GM23338 (cell line): ENCODE results near the gene SLC9A1. TPM values are rescaled to one million over a fixed set of nuclear protein-coding genes. Genes with fewer than 3 reads are reported as not detected.

ENCODE experiments used
- ATAC-seq: fragments of 200-7000 bp; cut with Tn5 transposase; 3 replicates; pipeline ENCODE4 v1.9.1; 2020
- DNase-seq: peaks from one replicate; pipeline ENCODE4 v3.0.0-alpha.2; 2015; ENCODE audit warnings: low spot score
- H2AFZ ChIP-seq: fragments of 200-600 bp; sonication (generic); 2 replicates; pipeline ENCODE4 v1.8.0; 2016; ENCODE audit warnings: antibody characterized with exemption, mild to moderate bottlenecking, moderate library complexity
- H3F3A ChIP-seq: fragments of 200-600 bp; sonication (generic); replicated peaks from 2 replicates; pipeline ENCODE4 v1.8.0; 2017; ENCODE audit warnings: antibody characterized with exemption, mixed run types, low read depth
- H3K27ac ChIP-seq: fragments of 200-600 bp; sonication (generic); 2 replicates; pipeline ENCODE4 v1.6.1; 2016; ENCODE audit warnings: low read depth
- H3K27me3 ChIP-seq: fragments of 200-600 bp; sonication (generic); 2 replicates; pipeline ENCODE4 v1.8.0; 2016; ENCODE audit warnings: mild to moderate bottlenecking, mixed run types, moderate library complexity; ENCODE audit not compliant: insufficient read depth
- H3K36me3 ChIP-seq: fragments of 200-600 bp; sonication (generic); 2 replicates; pipeline ENCODE4 v1.8.0; 2016; ENCODE audit warnings: mild to moderate bottlenecking; ENCODE audit not compliant: insufficient read depth
- H3K4me1 ChIP-seq: fragments of 200-600 bp; sonication (generic); 2 replicates; pipeline ENCODE4 v1.8.0; 2016; ENCODE audit warnings: mild to moderate bottlenecking, moderate library complexity; ENCODE audit not compliant: insufficient read depth
- H3K4me2 ChIP-seq: fragments of 200-600 bp; sonication (generic); 2 replicates; pipeline ENCODE4 v1.7.1; 2017; ENCODE audit warnings: mixed run types
- H3K4me3 ChIP-seq: fragments of 200-600 bp; sonication (generic); 2 replicates; pipeline ENCODE4 v1.6.1; 2016; ENCODE audit warnings: mixed run types
- H3K79me2 ChIP-seq: fragments of 200-600 bp; sonication (generic); replicated peaks from 2 replicates; pipeline ENCODE4 v1.8.0; 2017; ENCODE audit warnings: mild to moderate bottlenecking; ENCODE audit not compliant: insufficient read depth
- H3K9me2 ChIP-seq: fragments of 200-600 bp; sonication (generic); 2 replicates; pipeline ENCODE4 v1.8.0; 2017; ENCODE audit not compliant: insufficient read depth
- H4K20me1 ChIP-seq: fragments of 200-600 bp; sonication (generic); replicated peaks from 2 replicates; pipeline ENCODE4 v1.8.0; 2017; ENCODE audit warnings: mild to moderate bottlenecking; ENCODE audit not compliant: insufficient read depth
- H3K27ac Mint-ChIP-seq: 2 replicates; pipeline ENCODE4 v1.8.0; 2020; ENCODE audit warnings: inconsistent platforms, mild to moderate bottlenecking, moderate library complexity, mixed read lengths
- H3K27me3 Mint-ChIP-seq: 3 replicates; pipeline ENCODE4 v1.8.0; 2022; ENCODE audit warnings: low read depth, mild to moderate bottlenecking, moderate library complexity, mixed read lengths, inconsistent platforms; ENCODE audit not compliant: insufficient read depth, poor library complexity
- H3K36me3 Mint-ChIP-seq: 3 replicates; pipeline ENCODE4 v1.8.0; 2021; ENCODE audit warnings: low read depth, mild to moderate bottlenecking, inconsistent platforms, moderate library complexity, mixed read lengths
- H3K4me1 Mint-ChIP-seq: 3 replicates; pipeline ENCODE4 v1.8.0; 2020; ENCODE audit warnings: mild to moderate bottlenecking, inconsistent platforms, mixed read lengths
- H3K4me3 Mint-ChIP-seq: 3 replicates; pipeline ENCODE4 v1.8.0; 2021; ENCODE audit warnings: moderate library complexity, mild to moderate bottlenecking, inconsistent platforms, mixed read lengths
- H3K9me3 Mint-ChIP-seq: 3 replicates; pipeline ENCODE4 v1.8.0; 2020; ENCODE audit warnings: moderate library complexity, mild to moderate bottlenecking, inconsistent platforms, mixed read lengths
- CREB1 ChIP-seq: fragments of 250-450 bp; sonication (Bioruptor Pico); IDR thresholded peaks from 2 replicates; pipeline ENCODE4 v1.5.0; 2020; ENCODE audit warnings: low read depth, mild to moderate bottlenecking, moderate library complexity
- EZH2 ChIP-seq: fragments of 200-600 bp; sonication (generic); IDR thresholded peaks from one replicate; pipeline ENCODE4 v1.8.0; 2017; ENCODE audit warnings: antibody characterized with exemption, mild to moderate bottlenecking, low read depth; ENCODE audit not compliant: unreplicated experiment
- EZH2phosphoT487 ChIP-seq: fragments of 200-600 bp; sonication (generic); IDR thresholded peaks from one replicate; pipeline ENCODE4 v1.8.1; 2018; ENCODE audit warnings: antibody characterized with exemption; ENCODE audit not compliant: unreplicated experiment
- JUNB ChIP-seq: IDR thresholded peaks from one replicate; pipeline ENCODE4 v1.6.1; 2016; ENCODE audit warnings: antibody characterized with exemption; ENCODE audit not compliant: unreplicated experiment
- NANOG ChIP-seq: IDR thresholded peaks from 2 replicates; pipeline ENCODE4 v1.6.1; 2016; ENCODE audit warnings: antibody characterized with exemption, borderline replicate concordance
- POLR2AphosphoS5 ChIP-seq: IDR thresholded peaks from 2 replicates; pipeline ENCODE4 v1.6.1; 2016; ENCODE audit warnings: antibody characterized with exemption, low read depth
- STAT1 ChIP-seq: IDR thresholded peaks from one replicate; pipeline ENCODE4 v1.6.1; 2016; ENCODE audit warnings: antibody characterized with exemption; ENCODE audit not compliant: unreplicated experiment
- ZNF114 ChIP-seq: fragments of 250-450 bp; sonication (Bioruptor Pico); IDR thresholded peaks from 2 replicates; pipeline ENCODE4 v1.5.0; 2020; ENCODE audit warnings: mild to moderate bottlenecking, moderate library complexity
- polyA plus RNA-seq: library from polyadenylated mRNA; unstranded; fragments of >200 nt; fragmentation: Nextera tagmentation; extraction: Ambion mirVana; gene quantifications from 2 replicates; pipeline ENCODE4 v1.2.1, GENCODE V29; 2016
- total RNA-seq: library from RNA; depleted of rRNA; stranded (reverse); fragments of >200 nt; shearing (Covaris generic); gene quantifications from 2 replicates; pipeline ENCODE4 v1.2.3, GENCODE V29; 2014
- TF ChIP-seq, protein P1 (sequence below): fragments of 250-450 bp; sonication (Bioruptor Pico); IDR thresholded peaks from 2 replicates; pipeline ENCODE4 v1.5.0; 2020; ENCODE audit warnings: mild to moderate bottlenecking, moderate library complexity
- TF ChIP-seq, protein P2 (sequence below), 2 experiments: fragments of 200-600 bp in 1 of 2; sonication (generic) in 1 of 2; conservative IDR thresholded peaks; 2 replicates each; pipeline versions ENCODE4 v1.5.1 to v1.6.1; 2016 to 2017; ENCODE audit warnings: antibody characterized with exemption in 2 of 2, low read depth in 2 of 2, mild to moderate bottlenecking in 2 of 2, moderate library complexity in 1 of 2
- TF ChIP-seq, protein P3 (sequence below): IDR thresholded peaks from 2 replicates; pipeline ENCODE4 v1.6.1; 2016; ENCODE audit warnings: antibody characterized with exemption
- TF ChIP-seq, protein P4 (sequence below): IDR thresholded peaks from one replicate; pipeline ENCODE4 v1.6.1; 2018; ENCODE audit warnings: antibody characterized with exemption; ENCODE audit not compliant: unreplicated experiment

Gene SLC9A1
- total and polyA plus RNA-seq, 2 experiments from 2014 or later: 10.4 to 22.3 TPM

DNA sequence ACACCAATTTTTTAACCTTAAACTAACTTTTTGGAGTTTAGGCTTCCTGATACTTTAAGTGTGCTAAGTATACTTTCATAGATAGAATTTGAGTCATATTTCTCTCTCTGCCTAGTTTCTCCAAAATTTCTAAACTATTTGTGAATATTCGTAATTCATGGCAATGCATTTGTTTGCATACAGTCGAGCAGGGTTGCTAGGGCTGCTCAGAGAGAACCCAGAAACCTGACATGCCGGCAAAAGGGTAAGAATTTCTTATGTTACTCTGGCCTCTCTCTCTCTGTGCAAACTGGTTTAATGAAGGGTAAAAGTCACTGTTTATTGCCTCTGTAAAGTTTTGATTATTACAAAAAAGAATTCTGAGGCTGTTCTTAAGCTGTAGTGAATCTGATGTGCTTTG is 25.1 kb upstream of the SLC9A1 start:
- Mint-ChIP-seq H3K4me3 (no peak overlapping the region), H3K36me3 (peaks cover 10% of the 10 kb centered on the region; the same call in 2 of the 3 replicates), H3K27me3 (no peaks in the 10 kb centered on the region), H3K27ac (no peak overlapping the region), H3K9me3 (peaks cover 55% of the 10 kb centered on the region), H3K4me1 (no peaks in the 10 kb centered on the region)
- H3K4me1 ChIP-seq: no peaks in the 10 kb centered on the region
- no peaks in the 10 kb centered on the region for H3K9me2 ChIP-seq
- peaks cover 16% of the 10 kb centered on the region for H3K36me3 ChIP-seq
- H3K27me3 ChIP-seq: no peaks in the 10 kb centered on the region
- H3K79me2 ChIP-seq: no peaks in the 10 kb centered on the region
- no peak overlapping the region for H3K4me3 ChIP-seq
- no peak for ATAC-seq
- no peak overlapping the region for H3K4me2 ChIP-seq
- H4K20me1 ChIP-seq: no peaks in the 10 kb centered on the region
- DNase-seq: no peak
- H3K27ac ChIP-seq: no peak overlapping the region
- no peaks in the 10 kb centered on the region for H3F3A ChIP-seq
- TF ChIP-seq NANOG (no peak), EZH2 (no peak), CREB1 (no peak), ZNF114 (no peak), EZH2phosphoT487 (no peak), POLR2AphosphoS5 (no peak), JUNB (no peak), STAT1 (no peak)
- TF ChIP-seq, protein P1, sequence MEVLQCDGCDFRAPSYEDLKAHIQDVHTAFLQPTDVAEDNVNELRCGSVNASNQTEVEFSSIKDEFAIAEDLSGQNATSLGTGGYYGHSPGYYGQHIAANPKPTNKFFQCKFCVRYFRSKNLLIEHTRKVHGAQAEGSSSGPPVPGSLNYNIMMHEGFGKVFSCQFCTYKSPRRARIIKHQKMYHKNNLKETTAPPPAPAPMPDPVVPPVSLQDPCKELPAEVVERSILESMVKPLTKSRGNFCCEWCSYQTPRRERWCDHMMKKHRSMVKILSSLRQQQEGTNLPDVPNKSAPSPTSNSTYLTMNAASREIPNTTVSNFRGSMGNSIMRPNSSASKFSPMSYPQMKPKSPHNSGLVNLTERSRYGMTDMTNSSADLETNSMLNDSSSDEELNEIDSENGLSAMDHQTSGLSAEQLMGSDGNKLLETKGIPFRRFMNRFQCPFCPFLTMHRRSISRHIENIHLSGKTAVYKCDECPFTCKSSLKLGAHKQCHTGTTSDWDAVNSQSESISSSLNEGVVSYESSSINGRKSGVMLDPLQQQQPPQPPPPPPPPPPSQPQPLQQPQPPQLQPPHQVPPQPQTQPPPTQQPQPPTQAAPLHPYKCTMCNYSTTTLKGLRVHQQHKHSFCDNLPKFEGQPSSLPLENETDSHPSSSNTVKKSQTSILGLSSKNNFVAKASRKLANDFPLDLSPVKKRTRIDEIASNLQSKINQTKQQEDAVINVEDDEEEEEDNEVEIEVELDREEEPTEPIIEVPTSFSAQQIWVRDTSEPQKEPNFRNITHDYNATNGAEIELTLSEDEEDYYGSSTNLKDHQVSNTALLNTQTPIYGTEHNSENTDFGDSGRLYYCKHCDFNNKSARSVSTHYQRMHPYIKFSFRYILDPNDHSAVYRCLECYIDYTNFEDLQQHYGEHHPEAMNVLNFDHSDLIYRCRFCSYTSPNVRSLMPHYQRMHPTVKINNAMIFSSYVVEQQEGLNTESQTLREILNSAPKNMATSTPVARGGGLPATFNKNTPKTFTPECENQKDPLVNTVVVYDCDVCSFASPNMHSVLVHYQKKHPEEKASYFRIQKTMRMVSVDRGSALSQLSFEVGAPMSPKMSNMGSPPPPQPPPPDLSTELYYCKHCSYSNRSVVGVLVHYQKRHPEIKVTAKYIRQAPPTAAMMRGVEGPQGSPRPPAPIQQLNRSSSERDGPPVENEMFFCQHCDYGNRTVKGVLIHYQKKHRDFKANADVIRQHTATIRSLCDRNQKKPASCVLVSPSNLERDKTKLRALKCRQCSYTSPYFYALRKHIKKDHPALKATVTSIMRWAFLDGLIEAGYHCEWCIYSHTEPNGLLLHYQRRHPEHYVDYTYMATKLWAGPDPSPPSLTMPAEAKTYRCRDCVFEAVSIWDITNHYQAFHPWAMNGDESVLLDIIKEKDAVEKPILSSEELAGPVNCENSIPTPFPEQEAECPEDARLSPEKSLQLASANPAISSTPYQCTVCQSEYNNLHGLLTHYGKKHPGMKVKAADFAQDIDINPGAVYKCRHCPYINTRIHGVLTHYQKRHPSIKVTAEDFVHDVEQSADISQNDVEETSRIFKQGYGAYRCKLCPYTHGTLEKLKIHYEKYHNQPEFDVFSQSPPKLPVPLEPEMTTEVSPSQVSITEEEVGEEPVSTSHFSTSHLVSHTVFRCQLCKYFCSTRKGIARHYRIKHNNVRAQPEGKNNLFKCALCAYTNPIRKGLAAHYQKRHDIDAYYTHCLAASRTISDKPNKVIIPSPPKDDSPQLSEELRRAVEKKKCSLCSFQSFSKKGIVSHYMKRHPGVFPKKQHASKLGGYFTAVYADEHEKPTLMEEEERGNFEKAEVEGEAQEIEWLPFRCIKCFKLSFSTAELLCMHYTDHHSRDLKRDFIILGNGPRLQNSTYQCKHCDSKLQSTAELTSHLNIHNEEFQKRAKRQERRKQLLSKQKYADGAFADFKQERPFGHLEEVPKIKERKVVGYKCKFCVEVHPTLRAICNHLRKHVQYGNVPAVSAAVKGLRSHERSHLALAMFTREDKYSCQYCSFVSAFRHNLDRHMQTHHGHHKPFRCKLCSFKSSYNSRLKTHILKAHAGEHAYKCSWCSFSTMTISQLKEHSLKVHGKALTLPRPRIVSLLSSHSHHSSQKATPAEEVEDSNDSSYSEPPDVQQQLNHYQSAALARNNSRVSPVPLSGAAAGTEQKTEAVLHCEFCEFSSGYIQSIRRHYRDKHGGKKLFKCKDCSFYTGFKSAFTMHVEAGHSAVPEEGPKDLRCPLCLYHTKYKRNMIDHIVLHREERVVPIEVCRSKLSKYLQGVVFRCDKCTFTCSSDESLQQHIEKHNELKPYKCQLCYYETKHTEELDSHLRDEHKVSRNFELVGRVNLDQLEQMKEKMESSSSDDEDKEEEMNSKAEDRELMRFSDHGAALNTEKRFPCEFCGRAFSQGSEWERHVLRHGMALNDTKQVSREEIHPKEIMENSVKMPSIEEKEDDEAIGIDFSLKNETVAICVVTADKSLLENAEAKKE (CRISPR knock-in tag): no peak
- TF ChIP-seq, protein P2, sequence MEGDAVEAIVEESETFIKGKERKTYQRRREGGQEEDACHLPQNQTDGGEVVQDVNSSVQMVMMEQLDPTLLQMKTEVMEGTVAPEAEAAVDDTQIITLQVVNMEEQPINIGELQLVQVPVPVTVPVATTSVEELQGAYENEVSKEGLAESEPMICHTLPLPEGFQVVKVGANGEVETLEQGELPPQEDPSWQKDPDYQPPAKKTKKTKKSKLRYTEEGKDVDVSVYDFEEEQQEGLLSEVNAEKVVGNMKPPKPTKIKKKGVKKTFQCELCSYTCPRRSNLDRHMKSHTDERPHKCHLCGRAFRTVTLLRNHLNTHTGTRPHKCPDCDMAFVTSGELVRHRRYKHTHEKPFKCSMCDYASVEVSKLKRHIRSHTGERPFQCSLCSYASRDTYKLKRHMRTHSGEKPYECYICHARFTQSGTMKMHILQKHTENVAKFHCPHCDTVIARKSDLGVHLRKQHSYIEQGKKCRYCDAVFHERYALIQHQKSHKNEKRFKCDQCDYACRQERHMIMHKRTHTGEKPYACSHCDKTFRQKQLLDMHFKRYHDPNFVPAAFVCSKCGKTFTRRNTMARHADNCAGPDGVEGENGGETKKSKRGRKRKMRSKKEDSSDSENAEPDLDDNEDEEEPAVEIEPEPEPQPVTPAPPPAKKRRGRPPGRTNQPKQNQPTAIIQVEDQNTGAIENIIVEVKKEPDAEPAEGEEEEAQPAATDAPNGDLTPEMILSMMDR (conservative IDR thresholded peaks at IDR 0.05; ENCODE audit: low read depth in 2 of 2): no peak
- TF ChIP-seq, protein P3, sequence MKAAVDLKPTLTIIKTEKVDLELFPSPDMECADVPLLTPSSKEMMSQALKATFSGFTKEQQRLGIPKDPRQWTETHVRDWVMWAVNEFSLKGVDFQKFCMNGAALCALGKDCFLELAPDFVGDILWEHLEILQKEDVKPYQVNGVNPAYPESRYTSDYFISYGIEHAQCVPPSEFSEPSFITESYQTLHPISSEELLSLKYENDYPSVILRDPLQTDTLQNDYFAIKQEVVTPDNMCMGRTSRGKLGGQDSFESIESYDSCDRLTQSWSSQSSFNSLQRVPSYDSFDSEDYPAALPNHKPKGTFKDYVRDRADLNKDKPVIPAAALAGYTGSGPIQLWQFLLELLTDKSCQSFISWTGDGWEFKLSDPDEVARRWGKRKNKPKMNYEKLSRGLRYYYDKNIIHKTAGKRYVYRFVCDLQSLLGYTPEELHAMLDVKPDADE: no peak
- TF ChIP-seq, protein P4, sequence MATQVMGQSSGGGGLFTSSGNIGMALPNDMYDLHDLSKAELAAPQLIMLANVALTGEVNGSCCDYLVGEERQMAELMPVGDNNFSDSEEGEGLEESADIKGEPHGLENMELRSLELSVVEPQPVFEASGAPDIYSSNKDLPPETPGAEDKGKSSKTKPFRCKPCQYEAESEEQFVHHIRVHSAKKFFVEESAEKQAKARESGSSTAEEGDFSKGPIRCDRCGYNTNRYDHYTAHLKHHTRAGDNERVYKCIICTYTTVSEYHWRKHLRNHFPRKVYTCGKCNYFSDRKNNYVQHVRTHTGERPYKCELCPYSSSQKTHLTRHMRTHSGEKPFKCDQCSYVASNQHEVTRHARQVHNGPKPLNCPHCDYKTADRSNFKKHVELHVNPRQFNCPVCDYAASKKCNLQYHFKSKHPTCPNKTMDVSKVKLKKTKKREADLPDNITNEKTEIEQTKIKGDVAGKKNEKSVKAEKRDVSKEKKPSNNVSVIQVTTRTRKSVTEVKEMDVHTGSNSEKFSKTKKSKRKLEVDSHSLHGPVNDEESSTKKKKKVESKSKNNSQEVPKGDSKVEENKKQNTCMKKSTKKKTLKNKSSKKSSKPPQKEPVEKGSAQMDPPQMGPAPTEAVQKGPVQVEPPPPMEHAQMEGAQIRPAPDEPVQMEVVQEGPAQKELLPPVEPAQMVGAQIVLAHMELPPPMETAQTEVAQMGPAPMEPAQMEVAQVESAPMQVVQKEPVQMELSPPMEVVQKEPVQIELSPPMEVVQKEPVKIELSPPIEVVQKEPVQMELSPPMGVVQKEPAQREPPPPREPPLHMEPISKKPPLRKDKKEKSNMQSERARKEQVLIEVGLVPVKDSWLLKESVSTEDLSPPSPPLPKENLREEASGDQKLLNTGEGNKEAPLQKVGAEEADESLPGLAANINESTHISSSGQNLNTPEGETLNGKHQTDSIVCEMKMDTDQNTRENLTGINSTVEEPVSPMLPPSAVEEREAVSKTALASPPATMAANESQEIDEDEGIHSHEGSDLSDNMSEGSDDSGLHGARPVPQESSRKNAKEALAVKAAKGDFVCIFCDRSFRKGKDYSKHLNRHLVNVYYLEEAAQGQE: no peak
- no peak overlapping the region for H2AFZ ChIP-seq
